ENCODE data around the gene RIMS4.

The RIMS4 gene

GRCh38 chr20:44724423-44725091, 85.8 kb downstream of the RIMS4 start:
- no peak overlapping the region for H3K4me3 ChIP-seq (ENCODE audit: low read depth, low read length)
- DNase-seq (ENCODE audit: low read depth): no peak
- TF ChIP-seq CTCF (IDR thresholded peaks at IDR 0.05; ENCODE audit: control insufficient read depth, extremely low read depth, insufficient read depth): no peak

- DNase-seq (ENCODE audit: low read depth): no peak
- no peak for TF ChIP-seq CTCF (IDR thresholded peaks at IDR 0.05; ENCODE audit: control insufficient read depth, extremely low read depth, insufficient read depth)
- no peak overlapping the region for H3K4me3 ChIP-seq (ENCODE audit: low read depth, low read length)
Measured at GRCh38 chr20:44723798-44724362, 86.5 kb downstream of the RIMS4 start.

GRCh38 chr20:44723391-44723790, 87.0 kb downstream of the RIMS4 start:
- H3K4me3 ChIP-seq (ENCODE audit: low read depth, low read length): no peak overlapping the region
- TF ChIP-seq CTCF (IDR thresholded peaks at IDR 0.05; ENCODE audit: control insufficient read depth, extremely low read depth, insufficient read depth): no peak
- no peak for DNase-seq (ENCODE audit: low read depth)

- no peak for TF ChIP-seq CTCF (IDR thresholded peaks at IDR 0.05; ENCODE audit: control insufficient read depth, extremely low read depth, insufficient read depth)
- DNase-seq (ENCODE audit: low read depth): no peak
- no peak overlapping the region for H3K4me3 ChIP-seq (ENCODE audit: low read depth, low read length)
Measured at GRCh38 chr20:44722990-44723389, 87.4 kb downstream of the RIMS4 start.

- DNase-seq (ENCODE audit: low read depth): no peak
- no peak for TF ChIP-seq CTCF (IDR thresholded peaks at IDR 0.05; ENCODE audit: control insufficient read depth, extremely low read depth, insufficient read depth)
- H3K4me3 ChIP-seq (ENCODE audit: low read depth, low read length): no peak overlapping the region
Measured at GRCh38 chr20:44721785-44722054, 88.6 kb downstream of the RIMS4 start.

- TF ChIP-seq CTCF (IDR thresholded peaks at IDR 0.05; ENCODE audit: control insufficient read depth, extremely low read depth, insufficient read depth): no peak
Measured at GRCh38 chr20:44720997-44721784, 89.2 kb downstream of the RIMS4 start.

More at GRCh38 chr20:44720997-44721784, 89.2 kb downstream of the RIMS4 start:
- no peak for DNase-seq (ENCODE audit: low read depth)
- no peak overlapping the region for H3K4me3 ChIP-seq (ENCODE audit: low read depth, low read length)
